WTC11 (cell line): ENCODE data around the gene ZNF362. TPM values are rescaled to one million over a fixed set of nuclear protein-coding genes. Genes with fewer than 3 reads are reported as not detected.

Experiments used
- ATAC-seq: fragments of 200-7000 bp; cut with Tn5 transposase; 2 replicates; pipeline ENCODE4 v1.10.0; 2021; ENCODE audit warnings: mild to moderate bottlenecking, moderate library complexity
- CTCF ChIA-PET: fragments of 300-600 bp; sonication (Branson Sonifier 250); formaldehyde crosslinking; loops from one replicate; lab custom pipeline; 2021; ENCODE audit warnings: antibody characterized with exemption; lab: Charles Lee
- POLR2A ChIA-PET: fragments of 350-600 bp; sonication (Branson Sonifier 250); formaldehyde crosslinking; loops from one replicate; lab custom pipeline; 2021; ENCODE audit warnings: antibody characterized with exemption; lab: Charles Lee
- DNase-seq: peaks from one replicate; pipeline ENCODE4 v3.0.0; 2021; ENCODE audit warnings: low spot score
- H3K27ac Mint-ChIP-seq: 2 replicates; pipeline ENCODE4 v1.8.0; 2021; ENCODE audit warnings: mixed read lengths
- H3K27me3 Mint-ChIP-seq: 2 replicates; pipeline ENCODE4 v1.8.0; 2021; ENCODE audit warnings: low read depth, mild to moderate bottlenecking, moderate library complexity, mixed read lengths
- H3K36me3 Mint-ChIP-seq: 2 replicates; pipeline ENCODE4 v1.8.0; 2021; ENCODE audit warnings: mixed read lengths
- H3K4me1 Mint-ChIP-seq: 2 replicates; pipeline ENCODE4 v1.8.0; 2022; ENCODE audit warnings: mixed read lengths
- H3K4me3 Mint-ChIP-seq: 2 replicates; pipeline ENCODE4 v1.8.0; 2021; ENCODE audit warnings: mild to moderate bottlenecking, moderate library complexity, mixed read lengths
- H3K9me3 Mint-ChIP-seq: 2 replicates; pipeline ENCODE4 v1.8.0; 2021; ENCODE audit warnings: mixed read lengths
- ESRRA ChIP-seq: sonication (generic); formaldehyde crosslinking; IDR thresholded peaks from 2 replicates; pipeline ENCODE4 v1.8.1; 2022; ENCODE audit warnings: mild to moderate bottlenecking, missing genetic modification reagents, borderline replicate concordance
- ETV6 ChIP-seq: sonication (generic); formaldehyde crosslinking; IDR thresholded peaks from 2 replicates; pipeline ENCODE4 v1.8.1; 2022; ENCODE audit warnings: mild to moderate bottlenecking, missing genetic modification reagents
- HMGA2 ChIP-seq: fragments of 250-450 bp; sonication (Bioruptor Pico); IDR thresholded peaks from 2 replicates; pipeline ENCODE4 v1.4.0; 2021; ENCODE audit warnings: mild to moderate bottlenecking, moderate library complexity
- NR1H2 ChIP-seq: sonication (generic); formaldehyde crosslinking; IDR thresholded peaks from 2 replicates; pipeline ENCODE4 v1.9.0; 2021; ENCODE audit warnings: mild to moderate bottlenecking, moderate library complexity, missing genetic modification reagents
- PRRX2 ChIP-seq: fragments of 250-450 bp; sonication (Bioruptor Pico); IDR thresholded peaks from 2 replicates; pipeline ENCODE4 v1.8.0; 2021; ENCODE audit warnings: mild to moderate bottlenecking
- SMAD3 ChIP-seq: sonication (generic); formaldehyde crosslinking; IDR thresholded peaks from 2 replicates; pipeline ENCODE4 v1.8.0; 2022; ENCODE audit warnings: missing genetic modification reagents, mild to moderate bottlenecking, borderline replicate concordance
- SP1 ChIP-seq: sonication (generic); formaldehyde crosslinking; conservative IDR thresholded peaks from 2 replicates; pipeline ENCODE4 v1.8.1; 2022; ENCODE audit warnings: missing genetic modification reagents
- TCF7 ChIP-seq: sonication (generic); formaldehyde crosslinking; IDR thresholded peaks from 2 replicates; pipeline ENCODE4 v1.8.0; 2022; ENCODE audit warnings: mild to moderate bottlenecking, low read depth, missing genetic modification reagents, moderate library complexity
- TEAD1 ChIP-seq: sonication (generic); formaldehyde crosslinking; IDR thresholded peaks from 2 replicates; pipeline ENCODE4 v1.8.0; 2022; ENCODE audit warnings: mild to moderate bottlenecking, missing genetic modification reagents
- USF1 ChIP-seq: sonication (generic); formaldehyde crosslinking; IDR thresholded peaks from 2 replicates; pipeline ENCODE4 v1.8.0; 2022; ENCODE audit warnings: mild to moderate bottlenecking, missing genetic modification reagents
- ZBTB21 ChIP-seq: sonication (generic); formaldehyde crosslinking; IDR thresholded peaks from 2 replicates; pipeline ENCODE4 v1.8.1; 2023; ENCODE audit warnings: mild to moderate bottlenecking, missing genetic modification reagents, borderline replicate concordance
- ZBTB43 ChIP-seq: sonication (generic); formaldehyde crosslinking; IDR thresholded peaks from 2 replicates; pipeline ENCODE4 v1.8.1; 2023; ENCODE audit warnings: mild to moderate bottlenecking, missing genetic modification reagents
- ZNF121 ChIP-seq: sonication (generic); formaldehyde crosslinking; IDR thresholded peaks from 2 replicates; pipeline ENCODE4 v1.8.0; 2023; ENCODE audit warnings: missing genetic modification reagents
- ZNF219 ChIP-seq: sonication (generic); formaldehyde crosslinking; IDR thresholded peaks from 2 replicates; pipeline ENCODE4 v1.8.0; 2023; ENCODE audit warnings: missing genetic modification reagents, mild to moderate bottlenecking, borderline replicate concordance
- ZNF232 ChIP-seq: sonication (generic); formaldehyde crosslinking; IDR thresholded peaks from 2 replicates; pipeline ENCODE4 v1.8.0; 2022; ENCODE audit warnings: mild to moderate bottlenecking, missing genetic modification reagents
- ZNF423 ChIP-seq: fragments of 250-450 bp; sonication (Bioruptor Pico); IDR thresholded peaks from 2 replicates; pipeline ENCODE4 v2.1.2; 2022; ENCODE audit warnings: mild to moderate bottlenecking, moderate library complexity
- total RNA-seq: library from RNA; stranded (reverse); gene quantifications from 3 replicates; pipeline ENCODE4 v1.2.3, GENCODE V29; 2021
- TF ChIP-seq, protein P1 (sequence below): sonication (generic); formaldehyde crosslinking; conservative IDR thresholded peaks from 2 replicates; pipeline ENCODE4 v1.8.1; 2023; ENCODE audit warnings: mild to moderate bottlenecking, low read depth, missing genetic modification reagents, moderate library complexity
- TF ChIP-seq, protein P2 (sequence below): sonication (generic); formaldehyde crosslinking; IDR thresholded peaks from 2 replicates; pipeline ENCODE4 v1.8.1; 2023; ENCODE audit warnings: mild to moderate bottlenecking, moderate library complexity, missing genetic modification reagents
- TF ChIP-seq, protein P3 (sequence below): fragments of 250-450 bp; sonication (Bioruptor Pico); IDR thresholded peaks from 2 replicates; pipeline ENCODE4 v1.9.0; 2021; ENCODE audit warnings: mild to moderate bottlenecking, borderline replicate concordance

ZNF362 gene
- total RNA-seq, 1 experiment from 2014 or later = 24.2 TPM

DNA sequence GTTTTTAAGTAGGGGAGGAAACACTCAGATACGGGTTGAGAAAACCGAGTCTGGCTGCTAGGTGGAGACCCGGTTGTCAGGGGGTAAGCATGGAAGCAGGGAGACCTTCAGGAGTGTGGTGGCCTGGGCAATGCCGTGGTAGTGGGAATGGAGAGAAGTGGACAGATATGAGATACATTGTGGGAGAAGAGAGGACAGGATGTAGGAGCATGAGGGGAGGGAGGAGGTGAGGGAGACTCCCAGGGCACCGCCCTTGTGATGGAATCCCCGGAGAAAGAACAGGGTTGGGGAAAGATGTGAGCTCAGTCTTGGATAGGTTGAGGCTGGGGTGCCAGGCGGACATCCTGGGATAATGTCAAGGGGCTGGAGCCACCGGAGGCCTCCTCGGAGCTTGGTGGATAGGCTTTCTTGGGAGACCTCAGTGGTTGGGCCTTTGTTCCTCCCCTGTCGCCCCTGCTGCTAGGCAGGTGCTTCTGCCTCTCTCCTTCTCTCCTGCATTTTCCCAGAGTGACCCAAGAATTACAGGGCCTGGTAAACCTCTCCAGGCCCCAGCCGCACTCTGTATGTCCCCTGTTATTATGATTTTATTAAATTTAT is 21.3 kb downstream of the ZNF362 start:
- peaks cover 18% of the 10 kb centered on the region for H3K36me3 Mint-ChIP-seq
- H3K4me3 Mint-ChIP-seq = no peak overlapping the region
- DNase-seq (no peak), ATAC-seq (no peak)
- H3K27ac Mint-ChIP-seq = no peak overlapping the region
- TF ChIP-seq ZNF423 (CRISPR knock-in tag) (no peak), ETV6 (CRISPR knock-in tag) (no peak), PRRX2 (no peak), SMAD3 (CRISPR knock-in tag) (no peak), ZNF121 (CRISPR knock-in tag) (no peak), ZBTB43 (CRISPR knock-in tag) (no peak), ESRRA (CRISPR knock-in tag) (no peak), ZNF219 (CRISPR knock-in tag) (no peak), ZBTB21 (CRISPR knock-in tag) (no peak), SP1 (CRISPR knock-in tag) (no peak), ZNF232 (CRISPR knock-in tag) (no peak), NR1H2 (CRISPR knock-in tag) (no peak), TEAD1 (no peak), USF1 (CRISPR knock-in tag) (no peak), HMGA2 (CRISPR knock-in tag) (no peak), TCF7 (CRISPR knock-in tag) (no peak)
- TF ChIP-seq, protein P1, sequence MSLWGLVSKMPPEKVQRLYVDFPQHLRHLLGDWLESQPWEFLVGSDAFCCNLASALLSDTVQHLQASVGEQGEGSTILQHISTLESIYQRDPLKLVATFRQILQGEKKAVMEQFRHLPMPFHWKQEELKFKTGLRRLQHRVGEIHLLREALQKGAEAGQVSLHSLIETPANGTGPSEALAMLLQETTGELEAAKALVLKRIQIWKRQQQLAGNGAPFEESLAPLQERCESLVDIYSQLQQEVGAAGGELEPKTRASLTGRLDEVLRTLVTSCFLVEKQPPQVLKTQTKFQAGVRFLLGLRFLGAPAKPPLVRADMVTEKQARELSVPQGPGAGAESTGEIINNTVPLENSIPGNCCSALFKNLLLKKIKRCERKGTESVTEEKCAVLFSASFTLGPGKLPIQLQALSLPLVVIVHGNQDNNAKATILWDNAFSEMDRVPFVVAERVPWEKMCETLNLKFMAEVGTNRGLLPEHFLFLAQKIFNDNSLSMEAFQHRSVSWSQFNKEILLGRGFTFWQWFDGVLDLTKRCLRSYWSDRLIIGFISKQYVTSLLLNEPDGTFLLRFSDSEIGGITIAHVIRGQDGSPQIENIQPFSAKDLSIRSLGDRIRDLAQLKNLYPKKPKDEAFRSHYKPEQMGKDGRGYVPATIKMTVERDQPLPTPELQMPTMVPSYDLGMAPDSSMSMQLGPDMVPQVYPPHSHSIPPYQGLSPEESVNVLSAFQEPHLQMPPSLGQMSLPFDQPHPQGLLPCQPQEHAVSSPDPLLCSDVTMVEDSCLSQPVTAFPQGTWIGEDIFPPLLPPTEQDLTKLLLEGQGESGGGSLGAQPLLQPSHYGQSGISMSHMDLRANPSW = no peak
- TF ChIP-seq, protein P2, sequence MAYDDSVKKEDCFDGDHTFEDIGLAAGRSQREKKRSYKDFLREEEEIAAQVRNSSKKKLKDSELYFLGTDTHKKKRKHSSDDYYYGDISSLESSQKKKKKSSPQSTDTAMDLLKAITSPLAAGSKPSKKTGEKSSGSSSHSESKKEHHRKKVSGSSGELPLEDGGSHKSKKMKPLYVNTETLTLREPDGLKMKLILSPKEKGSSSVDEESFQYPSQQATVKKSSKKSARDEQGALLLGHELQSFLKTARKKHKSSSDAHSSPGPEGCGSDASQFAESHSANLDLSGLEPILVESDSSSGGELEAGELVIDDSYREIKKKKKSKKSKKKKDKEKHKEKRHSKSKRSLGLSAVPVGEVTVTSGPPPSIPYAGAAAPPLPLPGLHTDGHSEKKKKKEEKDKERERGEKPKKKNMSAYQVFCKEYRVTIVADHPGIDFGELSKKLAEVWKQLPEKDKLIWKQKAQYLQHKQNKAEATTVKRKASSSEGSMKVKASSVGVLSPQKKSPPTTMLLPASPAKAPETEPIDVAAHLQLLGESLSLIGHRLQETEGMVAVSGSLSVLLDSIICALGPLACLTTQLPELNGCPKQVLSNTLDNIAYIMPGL = no peak
- TF ChIP-seq, protein P3, sequence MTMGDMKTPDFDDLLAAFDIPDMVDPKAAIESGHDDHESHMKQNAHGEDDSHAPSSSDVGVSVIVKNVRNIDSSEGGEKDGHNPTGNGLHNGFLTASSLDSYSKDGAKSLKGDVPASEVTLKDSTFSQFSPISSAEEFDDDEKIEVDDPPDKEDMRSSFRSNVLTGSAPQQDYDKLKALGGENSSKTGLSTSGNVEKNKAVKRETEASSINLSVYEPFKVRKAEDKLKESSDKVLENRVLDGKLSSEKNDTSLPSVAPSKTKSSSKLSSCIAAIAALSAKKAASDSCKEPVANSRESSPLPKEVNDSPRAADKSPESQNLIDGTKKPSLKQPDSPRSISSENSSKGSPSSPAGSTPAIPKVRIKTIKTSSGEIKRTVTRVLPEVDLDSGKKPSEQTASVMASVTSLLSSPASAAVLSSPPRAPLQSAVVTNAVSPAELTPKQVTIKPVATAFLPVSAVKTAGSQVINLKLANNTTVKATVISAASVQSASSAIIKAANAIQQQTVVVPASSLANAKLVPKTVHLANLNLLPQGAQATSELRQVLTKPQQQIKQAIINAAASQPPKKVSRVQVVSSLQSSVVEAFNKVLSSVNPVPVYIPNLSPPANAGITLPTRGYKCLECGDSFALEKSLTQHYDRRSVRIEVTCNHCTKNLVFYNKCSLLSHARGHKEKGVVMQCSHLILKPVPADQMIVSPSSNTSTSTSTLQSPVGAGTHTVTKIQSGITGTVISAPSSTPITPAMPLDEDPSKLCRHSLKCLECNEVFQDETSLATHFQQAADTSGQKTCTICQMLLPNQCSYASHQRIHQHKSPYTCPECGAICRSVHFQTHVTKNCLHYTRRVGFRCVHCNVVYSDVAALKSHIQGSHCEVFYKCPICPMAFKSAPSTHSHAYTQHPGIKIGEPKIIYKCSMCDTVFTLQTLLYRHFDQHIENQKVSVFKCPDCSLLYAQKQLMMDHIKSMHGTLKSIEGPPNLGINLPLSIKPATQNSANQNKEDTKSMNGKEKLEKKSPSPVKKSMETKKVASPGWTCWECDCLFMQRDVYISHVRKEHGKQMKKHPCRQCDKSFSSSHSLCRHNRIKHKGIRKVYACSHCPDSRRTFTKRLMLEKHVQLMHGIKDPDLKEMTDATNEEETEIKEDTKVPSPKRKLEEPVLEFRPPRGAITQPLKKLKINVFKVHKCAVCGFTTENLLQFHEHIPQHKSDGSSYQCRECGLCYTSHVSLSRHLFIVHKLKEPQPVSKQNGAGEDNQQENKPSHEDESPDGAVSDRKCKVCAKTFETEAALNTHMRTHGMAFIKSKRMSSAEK (CRISPR knock-in tag) = no peak
- H3K4me1 Mint-ChIP-seq = peaks cover 24% of the 10 kb centered on the region
- ChIA-PET CTCF (interaction anchor here (0.9 to 2.8 kb wide), 3 partner anchors 17 to 140 kb away, joined by 3 to 13 read pairs (median 3); no protein-coding TSS in a partner anchor), POLR2A (no interaction called here)
- H3K9me3 Mint-ChIP-seq = no peaks in the 10 kb centered on the region
- H3K27me3 Mint-ChIP-seq = no peaks in the 10 kb centered on the region
